ENCODE results near the gene MIGA2.

- TF ChIP-seq CTCF (IDR thresholded peaks at IDR 0.05) = peak; percentile 94
- peak; percentile 58 for TF ChIP-seq POLR2AphosphoS5 (IDR thresholded peaks at IDR 0.05; ENCODE audit: low read depth, low read length)
- TF ChIP-seq REST (IDR thresholded peaks at IDR 0.05; ENCODE audit: insufficient read depth in 1 of 2, low read depth in 2 of 2, low read length in 1 of 2) = no peak
Measured at GRCh38 chr9:129006328-129007034, 29.9 kb upstream of the MIGA2 start.

Measured in Panc1 (cell line).